IMR-90 (cell line): ENCODE results near the gene HOXB1. TPM values are rescaled to one million over a fixed set of nuclear protein-coding genes. Genes with fewer than 3 reads are reported as not detected.

Source experiments
- ATAC-seq: fragments of 200-7000 bp; cut with Tn5 transposase; 2 replicates; pipeline ENCODE4 v1.9.1; 2020; ENCODE audit warnings: low read depth, mild to moderate bottlenecking, moderate library complexity
- BruUV-seq: library from RNA; stranded (reverse); fragments of 400-500 nt; replicated peaks from 2 replicates; lab custom pipeline; 2021; lab: Mats Ljungman, UMichigan
- CTCF ChIA-PET: fragments of 300-600 bp; formaldehyde crosslinking; extraction: SDS; loops from one replicate; lab custom pipeline; 2021; ENCODE audit warnings: antibody characterized with exemption; lab: Yijun Ruan, JAX
- POLR2A ChIA-PET: fragments of 300-600 bp; sonication (Branson Sonifier 250); formaldehyde crosslinking; loops from one replicate; lab custom pipeline; 2022; ENCODE audit warnings: antibody characterized with exemption; ENCODE audit not compliant: unreplicated experiment; lab: Charles Lee
- DNase-seq: peaks from one replicate; pipeline ENCODE4 v3.0.0; 2013
- H2AFZ ChIP-seq: replicated peaks from 2 replicates; pipeline ENCODE3; 2013; ENCODE audit warnings: low read length, mild to moderate bottlenecking; ENCODE audit not compliant: poor library complexity
- H2AK5ac ChIP-seq: 2 replicates; pipeline ENCODE4 v1.6.1; 2013; ENCODE audit warnings: low read depth, low read length, inconsistent platforms
- H2AK9ac ChIP-seq: replicated peaks from 2 replicates; pipeline ENCODE3; 2013; ENCODE audit warnings: mild to moderate bottlenecking, low read depth, low read length, moderate library complexity; ENCODE audit not compliant: poor library complexity
- H2BK120ac ChIP-seq: 2 replicates; pipeline ENCODE4 v1.6.1; 2013; ENCODE audit warnings: low read depth, low read length, inconsistent platforms
- H2BK15ac ChIP-seq: 3 replicates; pipeline ENCODE4 v1.6.1; 2013; ENCODE audit warnings: low read depth, low read length, inconsistent platforms
- H2BK20ac ChIP-seq: 2 replicates; pipeline ENCODE4 v1.6.1; 2013; ENCODE audit warnings: low read depth, mild to moderate bottlenecking, inconsistent platforms, low read length, moderate library complexity
- H2BK5ac ChIP-seq: 2 replicates; pipeline ENCODE4 v1.6.1; 2013; ENCODE audit warnings: mild to moderate bottlenecking, low read depth, low read length, inconsistent platforms; ENCODE audit not compliant: poor library complexity, severe bottlenecking
- H3K14ac ChIP-seq: replicated peaks from 2 replicates; pipeline ENCODE4 v1.6.1; 2013; ENCODE audit warnings: low read depth, low read length, inconsistent platforms
- H3K18ac ChIP-seq: 2 replicates; pipeline ENCODE4 v1.6.1; 2013; ENCODE audit warnings: low read depth, low read length, control low read depth
- H3K23ac ChIP-seq: 2 replicates; pipeline ENCODE4 v1.6.1; 2013; ENCODE audit warnings: low read depth, low read length, inconsistent platforms
- H3K27ac ChIP-seq: 2 replicates; pipeline ENCODE4 v1.5.1; 2013; ENCODE audit warnings: mild to moderate bottlenecking, control low read depth, low read length; ENCODE audit not compliant: insufficient read depth
- H3K27me3 ChIP-seq: 2 replicates; pipeline ENCODE4 v1.6.1; 2013; ENCODE audit warnings: low read length; ENCODE audit not compliant: control insufficient read depth, insufficient read depth
- H3K36me3 ChIP-seq: 2 replicates; pipeline ENCODE4 v1.6.1; 2013; ENCODE audit warnings: low read length, mixed read lengths; ENCODE audit not compliant: control insufficient read depth, insufficient read depth
- H3K4ac ChIP-seq: 2 replicates; pipeline ENCODE4 v1.6.1; 2013; ENCODE audit warnings: low read depth, low read length, inconsistent platforms
- H3K4me1 ChIP-seq: 2 replicates; pipeline ENCODE4 v1.6.1; 2013; ENCODE audit warnings: low read length, mixed read lengths; ENCODE audit not compliant: control insufficient read depth, insufficient read depth
- H3K4me2 ChIP-seq: 2 replicates; pipeline ENCODE4 v1.6.1; 2013; ENCODE audit warnings: low read depth, mild to moderate bottlenecking, control low read depth, low read length, moderate library complexity
- H3K4me3 ChIP-seq: 2 replicates; pipeline ENCODE4 v1.5.1; 2013; ENCODE audit warnings: low read depth, mild to moderate bottlenecking, control low read depth, low read length, moderate library complexity; ENCODE audit not compliant: insufficient read depth
- H3K56ac ChIP-seq: 2 replicates; pipeline ENCODE4 v1.6.1; 2013; ENCODE audit warnings: low read length, inconsistent platforms; ENCODE audit not compliant: insufficient read depth; ENCODE audit errors: extremely low read depth
- H3K79me1 ChIP-seq, 2 experiments: 2 replicates each; pipeline ENCODE4 v1.6.1; 2013; ENCODE audit warnings: low read length in 2 of 2, inconsistent platforms in 1 of 2, low read depth in 1 of 2
- H3K9ac ChIP-seq: 2 replicates; pipeline ENCODE4 v1.6.1; 2013; ENCODE audit warnings: low read depth, low read length, control low read depth
- H3K9me1 ChIP-seq: 2 replicates; pipeline ENCODE4 v1.6.1; 2013; ENCODE audit warnings: low read length, inconsistent platforms; ENCODE audit not compliant: insufficient read depth
- H3K9me3 ChIP-seq: 2 replicates; pipeline ENCODE4 v1.6.1; 2013; ENCODE audit warnings: low read length; ENCODE audit not compliant: control insufficient read depth, insufficient read depth
- H4K20me1 ChIP-seq: 2 replicates; pipeline ENCODE4 v1.6.1; 2013; ENCODE audit warnings: low read length, inconsistent platforms; ENCODE audit not compliant: insufficient read depth
- H4K5ac ChIP-seq: 2 replicates; pipeline ENCODE4 v1.6.1; 2013; ENCODE audit warnings: mild to moderate bottlenecking, low read depth, low read length, control low read depth
- H4K8ac ChIP-seq, 2 experiments: 2 replicates each; pipeline ENCODE4 v1.6.1; 2013; ENCODE audit warnings: low read depth in 2 of 2, low read length in 2 of 2, control low read depth in 1 of 2, inconsistent platforms in 1 of 2
- H4K91ac ChIP-seq: 2 replicates; pipeline ENCODE4 v1.6.1; 2013; ENCODE audit warnings: low read depth, low read length, inconsistent platforms; ENCODE audit not compliant: insufficient read depth
- BHLHE40 ChIP-seq: fragments of 150-350 bp; IDR thresholded peaks from 2 replicates; pipeline ENCODE4 v1.6.1; 2016; ENCODE audit warnings: mild to moderate bottlenecking, low read depth, low read length
- CEBPB ChIP-seq: IDR thresholded peaks from 2 replicates; pipeline ENCODE4 v1.6.1; 2012; ENCODE audit warnings: low read depth, low read length, improper control_type of control experiment
- CHD1 ChIP-seq: IDR thresholded peaks from 2 replicates; pipeline ENCODE4 v1.6.1; 2012; ENCODE audit warnings: low read depth, low read length, improper control_type of control experiment
- FOS ChIP-seq: fragments of 150-350 bp; IDR thresholded peaks from 2 replicates; pipeline ENCODE4 v1.6.1; 2016; ENCODE audit warnings: low read depth, low read length
- MAFK ChIP-seq: IDR thresholded peaks from 2 replicates; pipeline ENCODE4 v1.6.1; 2012; ENCODE audit warnings: low read depth, low read length, improper control_type of control experiment
- MAZ ChIP-seq: IDR thresholded peaks from 2 replicates; pipeline ENCODE4 v1.6.1; 2012; ENCODE audit warnings: low read depth, mild to moderate bottlenecking, low read length, improper control_type of control experiment, moderate library complexity, borderline replicate concordance
- MXI1 ChIP-seq: IDR thresholded peaks from 2 replicates; pipeline ENCODE4 v1.6.1; 2012; ENCODE audit warnings: low read depth, mild to moderate bottlenecking, low read length, moderate library complexity, borderline replicate concordance
- NFE2L2 ChIP-seq: fragments of 150-350 bp; IDR thresholded peaks from 2 replicates; pipeline ENCODE4 v1.6.1; 2016; ENCODE audit warnings: low read depth, mild to moderate bottlenecking, low read length
- RAD21 ChIP-seq: IDR thresholded peaks from 2 replicates; pipeline ENCODE4 v1.6.1; 2012; ENCODE audit warnings: low read length, improper control_type of control experiment
- RCOR1 ChIP-seq: IDR thresholded peaks from 2 replicates; pipeline ENCODE4 v1.6.1; 2012; ENCODE audit warnings: mild to moderate bottlenecking, low read length, improper control_type of control experiment; ENCODE audit not compliant: insufficient replicate concordance
- RFX5 ChIP-seq: IDR thresholded peaks from 2 replicates; pipeline ENCODE4 v1.8.0; 2012; ENCODE audit warnings: low read depth, mild to moderate bottlenecking, low read length, moderate library complexity
- SMC3 ChIP-seq: fragments of 150-350 bp; IDR thresholded peaks from 2 replicates; pipeline ENCODE4 v1.6.1; 2016; ENCODE audit warnings: low read depth, mild to moderate bottlenecking, antibody characterized with exemption, low read length, moderate library complexity
- WGBS, 2 experiments: methylation state at CpG; one replicate each; pipeline versions ENCODE4 v1.1.5 to v1.1.7; 2013; ENCODE audit warnings: missing lambda C conversion rate in 2 of 2; ENCODE audit not compliant: insufficient read length in 1 of 2; ENCODE audit errors: extremely low coverage in 2 of 2; 5-methylcytosine and 5-hydroxymethylcytosine counted together
- dilution Hi-C: fragments of 300-500 bp; cut with HindIII; formaldehyde crosslinking; loops from one replicate; pipeline ENCODE4 v1.14.3; 2018; ENCODE audit warnings: low sequenced_read_pairs; ENCODE audit not compliant: unreplicated experiment
- in situ Hi-C: fragments of 300-500 bp; cut with MboI; formaldehyde crosslinking; loops from 3 replicates; pipeline ENCODE4 v1.14.3; 2019; ENCODE audit warnings: low sequenced_read_pairs, inconsistent platforms, mixed read lengths
- intact Hi-C: fragments of 100-400 bp; cut with micrococcal nuclease; formaldehyde crosslinking; loops from 2 replicates; pipeline ENCODE4 v1.10.0; 2022
- polyA plus RNA-seq, 3 experiments: library from polyadenylated mRNA; depleted of rRNA; stranded (reverse); fragments of >200 nt; gene quantifications; 2 replicates each; pipeline ENCODE4 v1.2.3, GENCODE V29; 2012; ENCODE audit warnings: low replicate concordance in 1 of 3
- total RNA-seq: library from RNA; depleted of rRNA; stranded (reverse); fragments of >200 nt; gene quantifications from 2 replicates; pipeline ENCODE4 v1.2.3, GENCODE V29; 2012
- TF ChIP-seq, protein P1 (sequence below): fragments of 150-350 bp; IDR thresholded peaks from 2 replicates; pipeline ENCODE4 v1.6.1; 2016; ENCODE audit warnings: low read depth, mild to moderate bottlenecking, low read length, moderate library complexity, borderline replicate concordance
- TF ChIP-seq, protein P2 (sequence below): conservative IDR thresholded peaks from 2 replicates; pipeline ENCODE4 v1.5.1; 2012; ENCODE audit warnings: mild to moderate bottlenecking, low read depth, low read length, improper control_type of control experiment
- TF ChIP-seq, protein P3 (sequence below): fragments of 150-350 bp; IDR thresholded peaks from 2 replicates; pipeline ENCODE4 v1.6.1; 2017; ENCODE audit warnings: mild to moderate bottlenecking, antibody characterized with exemption, low read length, low read depth

Gene HOXB1
- total and polyA plus RNA-seq, 2 of the 4 experiments (the other 2 are of a cell fraction): not detected

DNA sequence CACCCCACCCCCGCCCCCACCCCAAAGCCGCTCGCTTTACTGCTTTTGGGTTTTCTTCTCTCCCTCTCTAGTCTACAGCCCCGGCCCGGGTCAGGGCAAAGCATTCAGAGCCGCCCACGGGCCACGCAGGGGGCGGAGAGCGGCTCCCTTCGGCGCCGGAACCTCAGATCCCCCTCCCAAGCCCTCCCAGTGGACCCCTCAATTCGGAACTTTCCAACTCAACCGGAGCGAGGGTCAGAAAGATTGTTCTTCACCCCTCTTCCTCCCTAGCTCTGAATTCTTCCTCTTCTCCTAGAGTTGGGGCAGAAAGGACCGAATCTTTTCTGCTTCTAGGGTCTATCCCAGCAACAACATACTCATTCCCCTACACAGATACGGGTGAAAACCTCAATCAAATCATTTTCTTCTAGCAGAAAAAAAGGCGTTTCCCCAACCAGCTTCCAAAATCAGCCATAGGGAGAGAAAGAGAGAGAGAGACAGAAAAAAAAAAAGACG, 13.1 kb upstream of the HOXB1 start:
- CTCF ChIA-PET: interaction anchor here (0.6 kb wide), 1 partner anchor 143 kb away, joined by 6 read pairs; no protein-coding TSS in a partner anchor
- Histone ChIP-seq H2AK5ac (peak overlapping the region; percentile 88), H2BK5ac (peak overlapping the region; percentile 96), H3K14ac (peak overlapping the region; percentile 99), H3K79me1 (peaks cover 4 to 37% of the 10 kb centered on the region in 2 experiments; a peak in 2 of 4 replicates), H3K23ac (peak overlapping the region; percentile 99), H2AK9ac (peak overlapping the region; percentile 18), H3K56ac (peak overlapping the region; percentile 99), H4K20me1 (no peaks in the 10 kb centered on the region), H3K36me3 (peaks cover 22% of the 10 kb centered on the region), H2BK120ac (peak overlapping the region; percentile 91), H2BK15ac (peak overlapping the region; percentile 65; the same call in 1 of the 3 replicates), H3K4ac (peak overlapping the region; percentile 98), H3K4me2 (peak overlapping the region; percentile 64; the same call in 1 of the 2 replicates), H3K27ac (peak overlapping the region; percentile 99), H4K91ac (peak overlapping the region; percentile 92), H4K5ac (peak overlapping the region; percentile 84), H3K9me3 (no peaks in the 10 kb centered on the region), H3K4me3 (peak overlapping the region; percentile 96), H3K18ac (peak overlapping the region; percentile 96), H2AFZ (no peak overlapping the region), H4K8ac (peak overlapping the region; percentile 62 to 94), H2BK20ac (peak overlapping the region; percentile 27; the same call in 1 of the 2 replicates), H3K27me3 (no peaks in the 10 kb centered on the region), H3K9ac (peak overlapping the region; percentile 100), H3K4me1 (peaks cover 32% of the 10 kb centered on the region), H3K9me1 (peaks cover 10% of the 10 kb centered on the region)
- POLR2A ChIA-PET: interaction anchor here (1.0 to 1.7 kb wide), 3 partner anchors 17 to 61 kb away, joined by 3 to 10 read pairs (median 5); no protein-coding TSS in a partner anchor
- WGBS, 2 experiments: no CpG with 5 or more reads among the region's 20 CpGs
- in situ Hi-C loops: loop anchor here (10.0 kb wide), 1 partner anchor 189 kb away; no protein-coding TSS in a partner anchor
- no peak for DNase-seq
- dilution Hi-C loops: no loop called here
- no TSS peak for BruUV-seq
- intact Hi-C loops: no loop called here
- peak; percentile 1; the same call in 1 of the 2 replicates for ATAC-seq
- TF ChIP-seq NFE2L2 (no peak), SMC3 (no peak), CHD1 (no peak), FOS (no peak), CEBPB (no peak), RAD21 (no peak), RFX5 (no peak), BHLHE40 (no peak), MXI1 (no peak), RCOR1 (no peak), MAFK (no peak), MAZ (no peak)
- TF ChIP-seq, protein P1, sequence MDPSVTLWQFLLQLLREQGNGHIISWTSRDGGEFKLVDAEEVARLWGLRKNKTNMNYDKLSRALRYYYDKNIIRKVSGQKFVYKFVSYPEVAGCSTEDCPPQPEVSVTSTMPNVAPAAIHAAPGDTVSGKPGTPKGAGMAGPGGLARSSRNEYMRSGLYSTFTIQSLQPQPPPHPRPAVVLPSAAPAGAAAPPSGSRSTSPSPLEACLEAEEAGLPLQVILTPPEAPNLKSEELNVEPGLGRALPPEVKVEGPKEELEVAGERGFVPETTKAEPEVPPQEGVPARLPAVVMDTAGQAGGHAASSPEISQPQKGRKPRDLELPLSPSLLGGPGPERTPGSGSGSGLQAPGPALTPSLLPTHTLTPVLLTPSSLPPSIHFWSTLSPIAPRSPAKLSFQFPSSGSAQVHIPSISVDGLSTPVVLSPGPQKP: no peak
- TF ChIP-seq, protein P2, sequence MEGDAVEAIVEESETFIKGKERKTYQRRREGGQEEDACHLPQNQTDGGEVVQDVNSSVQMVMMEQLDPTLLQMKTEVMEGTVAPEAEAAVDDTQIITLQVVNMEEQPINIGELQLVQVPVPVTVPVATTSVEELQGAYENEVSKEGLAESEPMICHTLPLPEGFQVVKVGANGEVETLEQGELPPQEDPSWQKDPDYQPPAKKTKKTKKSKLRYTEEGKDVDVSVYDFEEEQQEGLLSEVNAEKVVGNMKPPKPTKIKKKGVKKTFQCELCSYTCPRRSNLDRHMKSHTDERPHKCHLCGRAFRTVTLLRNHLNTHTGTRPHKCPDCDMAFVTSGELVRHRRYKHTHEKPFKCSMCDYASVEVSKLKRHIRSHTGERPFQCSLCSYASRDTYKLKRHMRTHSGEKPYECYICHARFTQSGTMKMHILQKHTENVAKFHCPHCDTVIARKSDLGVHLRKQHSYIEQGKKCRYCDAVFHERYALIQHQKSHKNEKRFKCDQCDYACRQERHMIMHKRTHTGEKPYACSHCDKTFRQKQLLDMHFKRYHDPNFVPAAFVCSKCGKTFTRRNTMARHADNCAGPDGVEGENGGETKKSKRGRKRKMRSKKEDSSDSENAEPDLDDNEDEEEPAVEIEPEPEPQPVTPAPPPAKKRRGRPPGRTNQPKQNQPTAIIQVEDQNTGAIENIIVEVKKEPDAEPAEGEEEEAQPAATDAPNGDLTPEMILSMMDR: no peak
- TF ChIP-seq, protein P3, sequence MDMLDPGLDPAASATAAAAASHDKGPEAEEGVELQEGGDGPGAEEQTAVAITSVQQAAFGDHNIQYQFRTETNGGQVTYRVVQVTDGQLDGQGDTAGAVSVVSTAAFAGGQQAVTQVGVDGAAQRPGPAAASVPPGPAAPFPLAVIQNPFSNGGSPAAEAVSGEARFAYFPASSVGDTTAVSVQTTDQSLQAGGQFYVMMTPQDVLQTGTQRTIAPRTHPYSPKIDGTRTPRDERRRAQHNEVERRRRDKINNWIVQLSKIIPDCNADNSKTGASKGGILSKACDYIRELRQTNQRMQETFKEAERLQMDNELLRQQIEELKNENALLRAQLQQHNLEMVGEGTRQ: no peak
